GM12878 (cell line): ENCODE measurements around the gene HIC1. TPM values are rescaled to one million over a fixed set of nuclear protein-coding genes. Genes with fewer than 3 reads are reported as not detected.

Experiments used
- ATAC-seq: fragments of 200-7000 bp; cut with Tn5 transposase; 3 replicates; pipeline ENCODE4 v1.9.1; 2020; ENCODE audit warnings: mild to moderate bottlenecking, moderate library complexity
- BruUV-seq: library from RNA; stranded (reverse); fragments of 400-500 nt; replicated peaks from 2 replicates; lab custom pipeline; 2021; lab: Mats Ljungman, UMichigan
- CTCF ChIA-PET: fragments of 300-600 bp; sonication (Branson Sonifier 250); formaldehyde crosslinking; extraction: SDS; loops from one replicate; lab custom pipeline; 2021; ENCODE audit warnings: inconsistent platforms; lab: Yijun Ruan, JAX
- POLR2A ChIA-PET: fragments of 350-600 bp; formaldehyde crosslinking; extraction: SDS; loops from one replicate; lab custom pipeline; 2021; ENCODE audit warnings: inconsistent platforms; lab: Charles Lee
- RAD21 ChIA-PET: fragments of 300-600 bp; sonication (Branson Sonifier 250); formaldehyde crosslinking; loops from one replicate; lab custom pipeline; 2023; ENCODE audit warnings: antibody characterized with exemption; ENCODE audit not compliant: unreplicated experiment; lab: Charles Lee
- SMC1A ChIA-PET: fragments of 300-600 bp; sonication (Branson Sonifier 250); formaldehyde crosslinking; loops from one replicate; lab custom pipeline; 2023; ENCODE audit not compliant: unreplicated experiment, uncharacterized antibody; lab: Charles Lee
- DNase-seq: peaks from one replicate; pipeline ENCODE4 v3.0.0-alpha.2; 2011; ENCODE audit warnings: low read depth, low spot score
- FAIRE-seq: peaks from 3 replicates; lab custom pipeline; 2011; peaks lifted over from hg19 to GRCh38; lab: Jason Lieb, UNC
- H2AFZ ChIP-seq: 2 replicates; pipeline ENCODE4 v1.6.0; 2011; ENCODE audit warnings: low read depth, low read length, control low read depth; ENCODE audit not compliant: control insufficient read depth
- H3K27ac ChIP-seq: 2 replicates; pipeline ENCODE4 v1.5.1; 2011; ENCODE audit warnings: control low read depth; ENCODE audit not compliant: control insufficient read depth, insufficient read depth
- H3K27me3 ChIP-seq, 2 experiments: replicated peaks in 1 of 2; 2 replicates each; pipeline versions ENCODE4 v1.6.0 to v1.6.1; 2011; ENCODE audit warnings: low read length in 1 of 2; ENCODE audit not compliant: control insufficient read depth in 2 of 2, insufficient read depth in 2 of 2
- H3K36me3 ChIP-seq, 2 experiments: 2 replicates each; pipeline ENCODE4 v1.5.1; 2011; ENCODE audit warnings: low read length in 1 of 2; ENCODE audit not compliant: control insufficient read depth in 2 of 2, insufficient read depth in 2 of 2
- H3K4me1 ChIP-seq: 2 replicates; pipeline ENCODE4 v1.6.1; 2011; ENCODE audit warnings: mild to moderate bottlenecking, low read length, moderate library complexity, mixed read lengths; ENCODE audit not compliant: control insufficient read depth, insufficient read depth
- H3K4me2 ChIP-seq: 2 replicates; pipeline ENCODE4 v1.6.0; 2011; ENCODE audit warnings: control low read depth; ENCODE audit not compliant: control insufficient read depth, insufficient read depth
- H3K4me3 ChIP-seq: fragments of 200-600 bp; sonication (generic); 2 replicates; pipeline ENCODE4 v1.5.1; 2016
- H3K79me2 ChIP-seq: 2 replicates; pipeline ENCODE4 v1.6.0; 2011; ENCODE audit warnings: low read length; ENCODE audit not compliant: control insufficient read depth, insufficient read depth
- H3K9ac ChIP-seq: 2 replicates; pipeline ENCODE4 v1.8.0; 2011; ENCODE audit warnings: low read length, control low read depth, mixed read lengths; ENCODE audit not compliant: control insufficient read depth, insufficient read depth
- H3K9me3 ChIP-seq: replicated peaks from 3 replicates; pipeline ENCODE4 v1.5.1; 2011; ENCODE audit warnings: mild to moderate bottlenecking, low read length; ENCODE audit not compliant: control insufficient read depth, insufficient read depth
- H4K20me1 ChIP-seq: 2 replicates; pipeline ENCODE4 v1.6.0; 2011; ENCODE audit not compliant: control insufficient read depth, insufficient read depth
- BHLHE40 ChIP-seq, 2 experiments: fragments of 450-650 bp in 1 of 2; IDR thresholded peaks; 2 replicates each; pipeline ENCODE4 v1.6.1; 2011 to 2017; ENCODE audit warnings: low read depth in 2 of 2, borderline replicate concordance in 1 of 2, improper control_type of control experiment in 1 of 2, low read length in 1 of 2, mild to moderate bottlenecking in 1 of 2
- CBX5 ChIP-seq: sonication (generic); IDR thresholded peaks from 2 replicates; pipeline ENCODE4 v1.6.1; 2016; ENCODE audit warnings: low read depth, moderate library complexity, mild to moderate bottlenecking, inconsistent platforms
- CHD4 ChIP-seq: fragments of 200-600 bp; sonication (generic); IDR thresholded peaks from 2 replicates; pipeline ENCODE4 v1.6.1; 2016; ENCODE audit warnings: mild to moderate bottlenecking
- DPF2 ChIP-seq: fragments of 450-650 bp; IDR thresholded peaks from 2 replicates; pipeline ENCODE4 v1.6.1; 2017; ENCODE audit warnings: mild to moderate bottlenecking
- EZH2 ChIP-seq: IDR thresholded peaks from 2 replicates; pipeline ENCODE4 v1.6.1; 2012; ENCODE audit warnings: low read depth, mild to moderate bottlenecking, control low read depth, inconsistent platforms, low read length, borderline replicate concordance; ENCODE audit not compliant: control insufficient read depth
- JUNB ChIP-seq: IDR thresholded peaks from 2 replicates; pipeline ENCODE4 v1.6.1; 2016; ENCODE audit warnings: antibody characterized with exemption, mild to moderate bottlenecking
- KLF5 ChIP-seq: fragments of 450-650 bp; IDR thresholded peaks from 2 replicates; pipeline ENCODE4 v1.6.1; 2014; ENCODE audit warnings: mild to moderate bottlenecking; ENCODE audit not compliant: partially characterized antibody
- MEF2A ChIP-seq: IDR thresholded peaks from 2 replicates; pipeline ENCODE4 v1.6.1; 2011; ENCODE audit warnings: low read depth, mild to moderate bottlenecking, low read length, moderate library complexity; ENCODE audit not compliant: insufficient read depth
- NBN ChIP-seq: fragments of 450-650 bp; IDR thresholded peaks from 2 replicates; pipeline ENCODE4 v1.6.1; 2016
- NR2C1 ChIP-seq: fragments of 450-650 bp; IDR thresholded peaks from 2 replicates; pipeline ENCODE4 v1.6.1; 2017; ENCODE audit warnings: antibody characterized with exemption, mild to moderate bottlenecking, moderate library complexity
- RCOR1 ChIP-seq: conservative IDR thresholded peaks from 2 replicates; pipeline ENCODE4 v1.6.1; 2012; ENCODE audit warnings: low read depth, low read length, improper control_type of control experiment
- SIX5 ChIP-seq: IDR thresholded peaks from 2 replicates; pipeline ENCODE4 v1.6.1; 2011; ENCODE audit warnings: mild to moderate bottlenecking, low read depth, low read length, moderate library complexity; ENCODE audit not compliant: severe bottlenecking
- SMAD1 ChIP-seq: fragments of 450-650 bp; IDR thresholded peaks from 2 replicates; pipeline ENCODE4 v1.6.1; 2018; ENCODE audit warnings: mild to moderate bottlenecking, low read depth; ENCODE audit not compliant: partially characterized antibody
- ZNF384 ChIP-seq: IDR thresholded peaks from 2 replicates; pipeline ENCODE4 v1.6.1; 2012; ENCODE audit warnings: low read depth, mild to moderate bottlenecking, low read length, improper control_type of control experiment, borderline replicate concordance
- WGBS: methylation state at CpG from one replicate; pipeline ENCODE4 v1.1.6; 2016; ENCODE audit warnings: low lambda C conversion rate; ENCODE audit not compliant: insufficient replicate concordance, insufficient coverage; ENCODE audit errors: missing lambda C conversion rate; 5-methylcytosine and 5-hydroxymethylcytosine counted together
- in situ Hi-C: fragments of 300-500 bp; cut with MboI; formaldehyde crosslinking; loops from 9 replicates; pipeline ENCODE4 v1.14.3; 2018; ENCODE audit warnings: mixed read lengths
- intact Hi-C: fragments of 100-400 bp; cut with micrococcal nuclease; formaldehyde crosslinking; loops from one replicate; pipeline ENCODE4 v1.14.2; 2022; ENCODE audit not compliant: unreplicated experiment
- polyA plus RNA-seq, 11 experiments: library from polyadenylated mRNA; depleted of rRNA in 4 of 11; unstranded in 6 of 11; stranded (reverse) in 5 of 11; fragments of >200 nt; fragmentation: Nextera tagmentation in 4 of 11; fragmentation: Illumina TruSeq in 1 of 11; extraction: Ambion mirVana in 4 of 11; extraction: Trizol in 1 of 11; gene quantifications; 1 replicate in 1 of 11; 2 replicates in 10 of 11; pipeline versions ENCODE4 v1.2.1 to v1.2.3, GENCODE V29; 2011 to 2016; ENCODE audit warnings: inconsistent platforms in 2 of 11, missing spikeins in 2 of 11, low read depth in 1 of 11
- total RNA-seq, 4 experiments: library from RNA; depleted of rRNA in 3 of 4; stranded (reverse); fragments of >200 nt in 3 of 4; fragmentation: Illumina TruSeq in 1 of 4; extraction: Trizol in 1 of 4; gene quantifications; 2 replicates each; pipeline versions ENCODE4 v1.2.1 to v1.2.3, GENCODE V29; 2013 to 2021
- TF ChIP-seq, protein P1 (sequence below): IDR thresholded peaks from 2 replicates; pipeline ENCODE4 v1.6.1; 2011; ENCODE audit warnings: borderline replicate concordance, low read depth, mild to moderate bottlenecking, moderate library complexity, mixed read lengths, low read length; ENCODE audit not compliant: insufficient read depth; ENCODE audit errors: extremely low read length
- TF ChIP-seq, protein P2 (sequence below): IDR thresholded peaks from 2 replicates; pipeline ENCODE4 v1.6.1; 2012; ENCODE audit warnings: low read depth, low read length, improper control_type of control experiment
- TF ChIP-seq, protein P3 (sequence below): fragments of 450-650 bp; conservative IDR thresholded peaks from 2 replicates; pipeline ENCODE4 v1.6.1; 2017; ENCODE audit warnings: mild to moderate bottlenecking, moderate library complexity

Gene HIC1
- total and polyA plus RNA-seq, 10 of the 15 experiments (the other 5 are each of a cell fraction or from before 2014, with no cell fraction given): 0.11 to 61.1 (median 4.9) TPM

DNA sequence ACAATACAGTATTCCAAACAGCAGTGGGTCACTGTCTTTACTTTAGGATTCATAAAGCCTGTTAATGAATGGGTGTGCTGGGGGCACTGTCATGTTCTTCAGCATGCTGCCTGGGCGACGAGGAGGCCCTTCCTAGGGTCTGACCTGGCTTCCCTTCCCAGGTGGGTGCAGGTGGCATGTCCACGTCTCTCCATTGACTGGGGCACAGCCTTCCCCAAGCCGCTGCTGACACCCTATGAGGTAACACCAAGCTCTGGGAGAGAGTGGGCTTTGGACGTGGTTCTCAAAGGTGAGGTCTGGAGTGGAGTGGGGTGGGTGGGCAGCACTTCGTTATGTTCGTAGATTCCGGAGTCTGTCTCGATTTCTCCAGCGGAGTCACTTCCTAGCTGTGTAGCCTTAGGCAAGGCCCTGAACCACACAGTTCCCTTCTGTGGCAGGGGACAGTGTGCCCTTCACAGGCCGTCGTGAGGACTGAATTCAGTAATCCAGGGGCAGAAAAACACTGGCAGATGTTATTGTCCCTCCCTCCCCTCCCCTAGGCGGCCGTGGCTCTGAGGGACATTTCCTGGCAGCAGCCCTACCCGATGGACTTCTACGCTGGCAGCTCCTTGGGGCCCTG lies 13.9 kb upstream of the HIC1 start:
- no peaks in the 10 kb centered on the region for H3K27me3 ChIP-seq
- no peak for ATAC-seq
- DNase-seq: no peak
- peak overlapping the region; percentile 93 for H3K4me3 ChIP-seq
- TF ChIP-seq, protein P1, sequence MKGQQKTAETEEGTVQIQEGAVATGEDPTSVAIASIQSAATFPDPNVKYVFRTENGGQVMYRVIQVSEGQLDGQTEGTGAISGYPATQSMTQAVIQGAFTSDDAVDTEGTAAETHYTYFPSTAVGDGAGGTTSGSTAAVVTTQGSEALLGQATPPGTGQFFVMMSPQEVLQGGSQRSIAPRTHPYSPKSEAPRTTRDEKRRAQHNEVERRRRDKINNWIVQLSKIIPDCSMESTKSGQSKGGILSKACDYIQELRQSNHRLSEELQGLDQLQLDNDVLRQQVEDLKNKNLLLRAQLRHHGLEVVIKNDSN: no peak
- TF ChIP-seq KLF5: no peak
- no peak for TF ChIP-seq RCOR1
- TF ChIP-seq, protein P2, sequence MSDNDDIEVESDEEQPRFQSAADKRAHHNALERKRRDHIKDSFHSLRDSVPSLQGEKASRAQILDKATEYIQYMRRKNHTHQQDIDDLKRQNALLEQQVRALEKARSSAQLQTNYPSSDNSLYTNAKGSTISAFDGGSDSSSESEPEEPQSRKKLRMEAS: no peak
- TF ChIP-seq MEF2A: no peak
- no peak for TF ChIP-seq CBX5
- no peak for TF ChIP-seq EZH2
- TF ChIP-seq DPF2: no peak
- TF ChIP-seq JUNB: no peak
- no peak for TF ChIP-seq NR2C1
- no peak for TF ChIP-seq NBN
- TF ChIP-seq BHLHE40 (IDR thresholded peaks at IDR 0.05; ENCODE audit: borderline replicate concordance in 1 of 2, low read depth in 2 of 2, low read length in 1 of 2): no peak
- no peak for TF ChIP-seq SIX5
- no peak for TF ChIP-seq SMAD1
- TF ChIP-seq ZNF384: no peak
- no peak for TF ChIP-seq CHD4
- TF ChIP-seq, protein P3, sequence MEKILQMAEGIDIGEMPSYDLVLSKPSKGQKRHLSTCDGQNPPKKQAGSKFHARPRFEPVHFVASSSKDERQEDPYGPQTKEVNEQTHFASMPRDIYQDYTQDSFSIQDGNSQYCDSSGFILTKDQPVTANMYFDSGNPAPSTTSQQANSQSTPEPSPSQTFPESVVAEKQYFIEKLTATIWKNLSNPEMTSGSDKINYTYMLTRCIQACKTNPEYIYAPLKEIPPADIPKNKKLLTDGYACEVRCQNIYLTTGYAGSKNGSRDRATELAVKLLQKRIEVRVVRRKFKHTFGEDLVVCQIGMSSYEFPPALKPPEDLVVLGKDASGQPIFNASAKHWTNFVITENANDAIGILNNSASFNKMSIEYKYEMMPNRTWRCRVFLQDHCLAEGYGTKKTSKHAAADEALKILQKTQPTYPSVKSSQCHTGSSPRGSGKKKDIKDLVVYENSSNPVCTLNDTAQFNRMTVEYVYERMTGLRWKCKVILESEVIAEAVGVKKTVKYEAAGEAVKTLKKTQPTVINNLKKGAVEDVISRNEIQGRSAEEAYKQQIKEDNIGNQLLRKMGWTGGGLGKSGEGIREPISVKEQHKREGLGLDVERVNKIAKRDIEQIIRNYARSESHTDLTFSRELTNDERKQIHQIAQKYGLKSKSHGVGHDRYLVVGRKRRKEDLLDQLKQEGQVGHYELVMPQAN: no peak
- H3K36me3 ChIP-seq: peaks cover 5 to 7% of the 10 kb centered on the region in 2 experiments
- no peaks in the 10 kb centered on the region for H3K9me3 ChIP-seq
- in situ Hi-C loops: no loop called here
- H2AFZ ChIP-seq: peak overlapping the region; percentile 76
- ChIA-PET CTCF (interaction anchor here (0.8 to 1.6 kb wide), 5 partner anchors 9 to 324 kb away, joined by 3 to 5 read pairs (median 3); no protein-coding TSS in a partner anchor), RAD21 (interaction anchor here (1.3 kb wide), 2 partner anchors 10 to 204 kb away, joined by 3 read pairs; no protein-coding TSS in a partner anchor), SMC1A (interaction anchor here (0.6 to 1.2 kb wide), 3 partner anchors 132 to 293 kb away, joined by 3 to 5 read pairs (median 4); no protein-coding TSS in a partner anchor), POLR2A (no interaction called here)
- no peaks in the 10 kb centered on the region for H4K20me1 ChIP-seq
- H3K79me2 ChIP-seq: peaks cover 13% of the 10 kb centered on the region
- FAIRE-seq: no peak
- H3K9ac ChIP-seq: no peak overlapping the region
- H3K27ac ChIP-seq: no peak overlapping the region
- peak overlapping the region; percentile 97 for H3K4me2 ChIP-seq
- intact Hi-C loops: loop anchor here (5.0 kb wide), 1 partner anchor 319 kb away; the partner anchor contains the start of gene WDR81
- BruUV-seq: no TSS peak
- peaks cover 16% of the 10 kb centered on the region for H3K4me1 ChIP-seq
- 60% methylated on average over 12 of the region's 16 CpGs for WGBS
